Loucy (cell line): ENCODE data around the gene LMO7.

ENCODE experiments used
- H2AFZ ChIP-seq: fragments of 200-600 bp; sonication (generic); 2 replicates; pipeline ENCODE4 v1.6.0; 2016; ENCODE audit warnings: antibody characterized with exemption, mild to moderate bottlenecking, low read length, moderate library complexity
- H3F3A ChIP-seq: fragments of 200-600 bp; 2 replicates; pipeline ENCODE4 v1.6.0; 2016; ENCODE audit warnings: antibody characterized with exemption, low read depth, mild to moderate bottlenecking
- H3K27me3 ChIP-seq: fragments of 200-600 bp; sonication (generic); 2 replicates; pipeline ENCODE4 v1.6.1; 2014; ENCODE audit warnings: low read length, mild to moderate bottlenecking; ENCODE audit not compliant: insufficient read depth, poor library complexity, severe bottlenecking
- H3K36me3 ChIP-seq: fragments of 200-600 bp; sonication (generic); 2 replicates; pipeline ENCODE4 v1.6.1; 2016; ENCODE audit warnings: low read length; ENCODE audit not compliant: insufficient read depth
- H3K4me1 ChIP-seq: fragments of 200-600 bp; sonication (generic); 2 replicates; pipeline ENCODE4 v1.5.1; 2014; ENCODE audit warnings: low read length, mild to moderate bottlenecking; ENCODE audit not compliant: insufficient read depth, poor library complexity, severe bottlenecking
- H3K4me2 ChIP-seq: fragments of 200-600 bp; sonication (generic); 2 replicates; pipeline ENCODE4 v1.6.0; 2014; ENCODE audit warnings: antibody characterized with exemption, low read length, low read depth, mild to moderate bottlenecking; ENCODE audit not compliant: poor library complexity, severe bottlenecking
- H3K4me3 ChIP-seq: fragments of 200-600 bp; sonication (generic); 2 replicates; pipeline ENCODE4 v1.5.1; 2014; ENCODE audit warnings: low read length, mild to moderate bottlenecking, mixed read lengths; ENCODE audit not compliant: poor library complexity, severe bottlenecking
- H3K79me2 ChIP-seq: fragments of 200-600 bp; sonication (generic); 2 replicates; pipeline ENCODE4 v1.6.1; 2014; ENCODE audit warnings: low read length; ENCODE audit not compliant: insufficient read depth
- H3K9ac ChIP-seq: fragments of 200-600 bp; sonication (generic); 2 replicates; pipeline ENCODE4 v1.6.0; 2014; ENCODE audit warnings: mild to moderate bottlenecking, low read depth, low read length, moderate library complexity; ENCODE audit not compliant: poor library complexity, severe bottlenecking
- H3K9me2 ChIP-seq: fragments of 200-600 bp; sonication (generic); replicated peaks from 2 replicates; pipeline ENCODE4 v1.6.1; 2016; ENCODE audit warnings: low read depth, low read length, mixed read lengths
- H3K9me3 ChIP-seq: fragments of 200-600 bp; sonication (generic); 2 replicates; pipeline ENCODE4 v1.6.1; 2014; ENCODE audit warnings: mild to moderate bottlenecking, antibody characterized with exemption, low read length, low read depth; ENCODE audit not compliant: insufficient read depth
- H4K20me1 ChIP-seq: fragments of 200-600 bp; sonication (generic); 2 replicates; pipeline ENCODE4 v1.6.0; 2014; ENCODE audit warnings: antibody characterized with exemption, low read length, mild to moderate bottlenecking; ENCODE audit not compliant: insufficient read depth, poor library complexity, severe bottlenecking
- CTCF ChIP-seq: fragments of 200-600 bp; sonication (generic); conservative IDR thresholded peaks from 2 replicates; pipeline ENCODE4 v1.5.1; 2014; ENCODE audit warnings: mild to moderate bottlenecking, antibody characterized with exemption, low read length
- EZH2phosphoT487 ChIP-seq: fragments of 200-600 bp; IDR thresholded peaks from 2 replicates; pipeline ENCODE4 v1.6.1; 2018; ENCODE audit warnings: antibody characterized with exemption, mild to moderate bottlenecking, moderate library complexity, borderline replicate concordance

The LMO7 gene

GRCh38 chr13:75760131-75761021, 124.2 kb downstream of the LMO7 start:
- Histone ChIP-seq H3F3A (no peaks in the 10 kb centered on the region), H3K4me3 (no peak overlapping the region), H3K4me2 (no peak overlapping the region), H3K9me3 (no peaks in the 10 kb centered on the region), H3K9me2 (no peaks in the 10 kb centered on the region), H3K36me3 (no peaks in the 10 kb centered on the region), H3K4me1 (peaks cover 5% of the 10 kb centered on the region), H3K27me3 (no peaks in the 10 kb centered on the region), H4K20me1 (no peaks in the 10 kb centered on the region), H3K9ac (no peak overlapping the region), H3K79me2 (no peaks in the 10 kb centered on the region), H2AFZ (no peak overlapping the region)
- TF ChIP-seq CTCF (peak; percentile 13; the same call in 1 of the 2 replicates), EZH2phosphoT487 (no peak)

- Histone ChIP-seq H3K79me2 (no peaks in the 10 kb centered on the region), H3K4me1 (peaks cover 5% of the 10 kb centered on the region), H2AFZ (no peak overlapping the region), H3K36me3 (no peaks in the 10 kb centered on the region), H3K9me2 (no peaks in the 10 kb centered on the region), H3K9me3 (no peaks in the 10 kb centered on the region), H3K27me3 (no peaks in the 10 kb centered on the region), H3K9ac (no peak overlapping the region), H3K4me2 (no peak overlapping the region), H3K4me3 (no peak overlapping the region), H3F3A (no peaks in the 10 kb centered on the region), H4K20me1 (no peaks in the 10 kb centered on the region)
- no peak for TF ChIP-seq CTCF
- TF ChIP-seq EZH2phosphoT487, result no peak
Observed at GRCh38 chr13:75761369-75761768, 125.2 kb downstream of the LMO7 start.

GRCh38 chr13:75762076-75762937, 126.2 kb downstream of the LMO7 start:
- H3K4me2 ChIP-seq, result no peak overlapping the region
- TF ChIP-seq CTCF (no peak), EZH2phosphoT487 (no peak)
- no peak overlapping the region for H2AFZ ChIP-seq
- no peaks in the 10 kb centered on the region for H3K9me2 ChIP-seq
- H4K20me1 ChIP-seq, result no peaks in the 10 kb centered on the region
- peaks cover 4% of the 10 kb centered on the region for H3K4me1 ChIP-seq
- H3K9ac ChIP-seq, result no peak overlapping the region
- H3K27me3 ChIP-seq, result no peaks in the 10 kb centered on the region
- H3F3A ChIP-seq, result no peaks in the 10 kb centered on the region
- H3K36me3 ChIP-seq, result no peaks in the 10 kb centered on the region
- H3K9me3 ChIP-seq, result no peaks in the 10 kb centered on the region
- H3K4me3 ChIP-seq, result no peak overlapping the region
- no peaks in the 10 kb centered on the region for H3K79me2 ChIP-seq
